ENCODE measurements around the gene TSPOAP1.
A peak's percentile ranks its signal among the peaks of the same experiment; 100 is the strongest.

Gene TSPOAP1

DNA sequence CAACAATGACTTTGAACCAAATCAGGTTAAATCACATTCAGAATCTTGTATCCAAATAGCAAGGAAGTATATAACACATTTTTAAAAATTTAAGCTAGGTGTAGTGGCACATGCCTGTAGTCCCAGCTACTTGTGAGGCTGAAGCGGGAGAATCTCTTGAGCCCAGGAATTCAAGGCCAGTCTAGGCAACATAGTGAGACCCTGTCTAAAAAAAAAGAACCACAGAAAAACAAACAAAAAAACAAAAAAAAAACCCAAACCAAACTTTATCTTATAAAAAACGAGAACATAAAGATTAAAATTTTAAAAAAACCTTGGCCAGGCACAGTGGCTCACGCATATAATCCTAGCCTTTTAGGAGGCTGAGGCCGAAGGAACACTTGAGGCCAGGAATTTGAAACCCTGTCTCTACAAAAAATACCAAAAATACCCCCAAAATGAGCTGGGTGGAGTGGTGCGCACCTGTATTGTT lies 11.8 kb upstream of the TSPOAP1 start:
- DNase-seq (ENCODE audit: low spot score): no peak

GRCh38 chr17:58339755-58340404 lies 11.3 kb upstream of the TSPOAP1 start:
- peak; percentile 67 for DNase-seq (ENCODE audit: low spot score)

DNA sequence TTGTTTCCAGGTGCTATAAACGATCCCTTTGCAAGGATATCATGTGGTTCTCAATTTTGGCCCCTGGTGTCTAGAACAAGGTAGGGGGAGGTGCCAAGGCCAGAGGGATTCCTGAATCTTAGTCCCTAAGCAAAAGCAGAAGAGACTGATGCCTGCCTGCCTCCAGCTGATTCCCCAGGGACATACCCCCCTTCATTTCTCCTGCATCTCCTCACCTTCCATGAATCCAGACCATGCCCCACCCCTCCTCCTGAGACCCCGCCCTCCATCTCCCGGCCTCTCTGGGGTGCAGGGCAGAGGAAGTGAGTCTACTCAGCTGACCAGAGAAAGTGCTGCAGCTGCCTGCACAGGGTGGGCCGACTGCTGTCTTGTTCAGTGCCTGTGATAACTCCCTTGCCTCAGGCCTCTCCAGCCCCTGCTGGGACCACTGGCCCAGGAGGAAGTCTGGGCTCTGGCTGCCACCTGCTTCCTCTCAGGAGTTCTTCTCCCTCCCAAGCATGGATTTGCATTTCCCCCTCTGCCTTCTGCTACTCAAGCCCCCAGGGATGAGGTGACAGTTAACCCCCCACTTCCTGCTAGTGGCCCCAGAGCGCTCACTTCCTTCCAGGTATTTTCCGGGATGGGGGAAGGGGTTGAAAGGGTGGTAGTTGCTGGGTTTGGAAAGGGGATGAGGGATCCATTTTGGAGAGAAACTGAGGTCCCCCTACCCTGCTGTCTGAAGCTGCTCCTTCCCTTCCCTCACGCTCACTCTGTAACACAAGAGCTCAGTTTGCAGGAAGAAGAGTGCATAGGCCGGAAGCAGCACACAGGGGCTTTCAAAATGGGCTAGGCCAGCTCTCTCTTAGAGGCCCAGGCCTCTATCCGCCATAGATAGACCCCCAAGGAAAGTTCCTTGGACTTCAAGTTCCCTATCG lies 10.5 kb upstream of the TSPOAP1 start:
- peak; percentile 93 for DNase-seq (ENCODE audit: low spot score)

DNA sequence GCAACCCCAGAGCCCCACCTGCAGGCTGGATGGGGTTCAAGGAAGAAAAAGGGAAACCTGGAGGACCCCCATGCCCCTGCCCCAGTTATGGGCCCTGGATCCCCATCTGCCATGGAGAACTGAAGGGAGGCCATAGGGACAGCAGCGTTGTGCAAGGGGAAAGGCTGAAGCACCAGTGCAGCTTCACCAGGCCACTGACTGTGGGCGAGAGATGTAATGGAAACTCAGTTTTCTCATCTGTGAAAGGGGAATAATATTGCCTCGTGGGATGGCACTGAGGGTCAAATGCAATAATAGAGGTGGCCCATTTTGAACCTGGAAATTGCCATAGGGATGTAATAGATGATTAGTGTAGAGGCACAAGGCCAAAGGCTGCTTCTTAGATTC lies 9.9 kb upstream of the TSPOAP1 start:
- DNase-seq (ENCODE audit: low spot score): peak; percentile 57

GRCh38 chr17:58337600-58338453 lies 9.2 kb upstream of the TSPOAP1 start:
- peak; percentile 98 for DNase-seq (ENCODE audit: low spot score)

DNA sequence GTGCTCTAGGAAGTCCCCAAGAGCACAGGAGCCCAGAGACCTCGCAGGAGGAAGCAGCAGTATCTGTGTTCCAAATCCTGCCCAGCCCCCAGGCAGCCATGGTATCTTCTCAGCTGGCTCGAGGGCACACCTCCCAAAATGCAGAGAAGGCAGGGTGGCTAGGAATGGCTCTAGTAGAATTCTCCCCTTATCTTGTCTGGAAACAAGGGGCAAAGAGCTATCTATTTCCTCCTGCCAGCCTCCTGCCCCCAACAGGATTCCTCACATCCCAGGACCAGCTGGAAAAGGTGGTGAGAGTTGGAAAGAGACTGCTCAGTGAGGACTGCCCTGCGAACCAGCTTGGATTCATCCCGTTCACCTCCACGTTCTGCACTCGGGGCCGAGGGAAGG lies 8.6 kb upstream of the TSPOAP1 start:
- peak; percentile 73 for DNase-seq (ENCODE audit: low spot score)

DNA sequence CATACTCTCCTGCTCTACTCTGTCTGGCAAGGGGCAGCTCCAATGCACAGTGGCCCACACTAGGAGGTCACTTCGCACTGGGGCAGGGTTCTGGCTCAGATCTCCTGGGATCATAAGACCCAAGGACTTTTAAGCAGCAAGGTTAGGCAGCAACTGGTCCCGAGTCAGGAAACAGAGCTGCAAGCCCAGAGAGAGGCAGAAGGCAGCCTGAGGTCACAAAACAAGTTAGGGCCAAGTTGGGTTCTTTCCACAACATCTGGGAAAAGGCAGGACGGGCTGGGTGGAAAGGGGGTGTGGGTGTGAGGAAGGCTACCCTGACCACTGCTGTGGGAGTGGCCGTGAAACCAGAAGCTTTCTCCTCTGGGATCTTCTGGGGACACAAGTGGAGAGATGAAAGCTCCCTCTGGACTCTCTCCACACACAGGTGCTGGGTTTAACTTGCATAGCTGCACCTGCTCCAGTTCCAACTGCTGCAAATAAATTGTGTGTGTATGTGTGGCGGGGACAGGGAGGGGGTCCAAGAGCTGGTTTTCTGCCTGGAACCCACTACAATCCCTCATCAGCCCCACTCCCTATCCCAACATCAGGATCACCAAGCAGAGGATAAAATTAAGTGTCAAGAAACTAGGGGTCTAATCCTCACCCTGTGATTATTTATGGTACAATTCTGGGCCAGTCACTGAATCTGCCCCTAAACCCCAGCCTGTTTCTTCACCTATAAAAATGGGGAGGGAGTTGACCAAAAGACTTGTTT lies 8.0 kb upstream of the TSPOAP1 start:
- peak; percentile 45 for DNase-seq (ENCODE audit: low spot score)

DNA sequence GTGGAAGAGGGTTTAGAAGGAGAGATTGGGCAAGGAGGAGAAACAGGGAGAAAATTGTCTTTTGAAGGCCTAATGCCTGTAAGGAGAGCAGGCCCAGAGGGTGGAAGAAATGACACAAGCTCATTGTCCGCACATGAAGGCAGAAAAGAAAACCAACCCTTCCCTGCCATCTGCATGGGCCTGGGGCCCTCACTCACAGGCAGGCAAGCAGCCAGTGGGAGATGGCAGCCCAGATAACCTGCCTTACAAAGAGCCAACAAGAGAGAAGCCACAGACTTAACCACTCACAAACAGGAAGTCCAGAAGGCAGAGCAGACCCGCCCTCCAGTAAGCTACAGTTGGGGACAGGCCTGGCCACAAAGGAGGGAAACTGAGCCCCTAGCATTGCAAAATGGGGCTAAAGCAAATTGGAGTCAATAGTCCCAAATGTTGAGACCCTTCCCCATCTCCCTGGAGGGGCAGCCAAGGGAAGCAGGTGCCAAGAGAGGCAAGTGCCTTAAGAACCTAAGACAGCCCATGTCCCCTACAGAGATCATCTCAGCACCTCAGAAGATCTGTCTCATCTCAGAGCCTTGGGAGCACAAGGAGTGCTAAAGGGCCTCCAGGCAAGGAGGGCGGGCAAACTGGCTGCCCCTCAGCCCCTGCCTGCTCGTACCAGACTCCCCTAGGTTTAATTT lies 7.3 kb upstream of the TSPOAP1 start:
- DNase-seq (ENCODE audit: low spot score): peak; percentile 93

- DNase-seq (ENCODE audit: low spot score): peak; percentile 80
These were observed 6.6 kb upstream of the TSPOAP1 start for GRCh38 chr17:58335061-58335731.

DNA sequence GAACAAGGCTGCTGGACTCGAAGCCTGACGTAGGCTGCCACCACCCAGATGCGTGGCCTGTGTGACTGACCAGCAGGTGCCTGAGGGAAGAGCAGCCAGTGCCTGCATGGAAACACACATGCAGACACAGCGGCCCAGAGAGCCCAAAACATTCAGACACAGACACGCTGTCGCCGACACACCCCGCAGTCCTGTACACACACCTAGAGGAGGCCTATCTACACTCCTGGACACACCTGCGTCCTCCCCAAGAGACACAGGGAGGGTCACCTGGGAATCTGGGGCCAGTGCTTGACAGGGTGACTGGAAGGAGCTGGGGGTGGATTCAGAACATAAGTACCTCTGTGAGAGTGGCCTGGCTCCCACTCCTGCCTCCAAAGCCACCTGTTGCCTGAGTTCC lies 6.1 kb upstream of the TSPOAP1 start:
- DNase-seq (ENCODE audit: low spot score): peak; percentile 35

GRCh38 chr17:58334256-58334655 lies 5.7 kb upstream of the TSPOAP1 start:
- no peak for DNase-seq (ENCODE audit: low spot score)

- peak; percentile 48 for DNase-seq (ENCODE audit: low spot score)
These were observed 5.2 kb upstream of the TSPOAP1 start for GRCh38 chr17:58333736-58334207.

- DNase-seq (ENCODE audit: low spot score): peak; percentile 84
These were observed 4.5 kb upstream of the TSPOAP1 start for GRCh38 chr17:58332778-58333735.

DNA sequence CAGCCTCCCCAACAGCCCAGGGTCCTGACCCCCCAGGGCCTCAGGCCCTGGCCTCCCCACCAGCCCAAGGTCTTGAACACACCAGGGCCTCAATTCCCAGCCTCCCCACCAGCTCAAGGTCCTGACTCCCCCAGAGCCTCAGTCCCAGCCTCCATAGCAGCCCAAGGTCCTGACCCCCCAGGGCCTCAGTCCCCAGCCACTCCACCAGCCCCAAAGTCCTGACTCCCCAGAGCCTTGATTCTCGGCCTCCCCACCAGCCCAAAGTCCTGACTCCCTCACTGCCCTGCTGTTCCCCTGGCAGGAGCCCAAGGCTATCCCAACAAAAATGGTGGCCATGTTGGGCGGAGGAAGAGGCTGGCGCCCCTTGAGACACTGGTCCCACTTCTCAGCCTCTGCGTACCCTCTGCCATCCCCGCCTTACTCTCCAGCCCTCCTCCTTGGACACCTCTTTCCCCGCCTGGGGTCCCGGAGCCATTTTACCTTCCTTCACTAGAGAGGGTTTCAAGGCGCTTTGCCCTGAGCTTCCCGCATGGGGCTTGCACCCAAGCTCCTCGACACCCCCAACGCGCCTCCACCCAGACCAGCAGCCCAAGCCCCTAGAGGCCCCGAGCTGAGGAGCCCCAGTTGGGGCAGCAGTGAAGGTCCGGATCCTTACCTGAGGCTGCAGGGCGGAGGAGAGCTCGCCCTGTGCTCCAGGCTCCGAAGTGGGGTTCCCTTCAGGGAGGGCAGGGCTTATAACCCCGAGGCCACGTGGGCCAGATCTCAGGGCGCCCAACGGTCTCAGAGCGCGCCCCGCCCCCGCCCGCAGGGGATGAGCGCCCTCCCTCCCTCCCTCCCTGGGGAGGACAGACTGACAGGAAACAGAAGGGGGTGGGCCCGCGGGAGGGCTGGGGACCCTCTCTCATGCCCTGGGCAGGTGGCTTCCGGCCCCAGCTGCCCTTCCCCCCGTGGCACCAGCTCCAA lies 3.5 kb upstream of the TSPOAP1 start:
- DNase-seq (ENCODE audit: low spot score): peak; percentile 96

DNA sequence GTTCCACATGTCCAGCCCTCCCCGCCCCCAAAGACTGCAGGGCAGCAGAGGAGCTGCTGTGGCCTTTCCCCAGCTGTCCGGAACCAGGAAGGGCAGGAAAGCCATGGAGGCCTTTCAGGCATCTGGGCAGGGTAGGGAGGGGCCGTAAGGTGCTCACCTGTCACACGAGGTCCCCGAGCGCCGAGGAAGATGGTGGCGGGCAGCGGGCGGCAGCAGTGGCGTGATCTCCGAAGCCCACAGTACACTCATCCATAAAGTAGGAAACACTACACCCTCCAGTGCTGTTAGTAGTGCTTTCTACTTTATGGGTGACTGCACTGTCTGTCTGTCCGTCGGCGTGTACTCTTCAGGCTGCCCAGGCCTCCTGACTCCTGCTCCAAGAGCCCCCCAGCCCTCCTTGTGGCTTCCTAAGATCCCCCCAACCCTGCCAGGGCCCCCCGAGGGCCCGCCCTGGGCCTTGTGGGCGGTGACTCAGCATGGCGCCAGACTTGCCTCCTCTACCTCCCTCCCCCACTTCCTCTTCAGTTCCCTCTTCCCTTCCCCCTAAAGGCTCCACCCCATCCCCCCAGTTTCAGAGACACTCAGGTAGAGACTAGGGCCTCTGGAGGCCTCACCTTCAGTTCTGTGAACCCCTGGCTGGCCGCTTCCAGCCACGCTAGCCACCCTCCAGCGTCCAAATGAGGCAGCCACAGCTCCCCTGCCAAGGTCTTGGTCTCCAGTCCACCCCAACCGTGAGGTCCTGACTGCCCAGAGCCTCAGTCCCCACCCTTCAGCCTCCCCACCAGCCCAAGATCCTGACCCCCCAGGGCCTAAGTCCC lies 2.6 kb upstream of the TSPOAP1 start:
- DNase-seq (ENCODE audit: low spot score): peak; percentile 82

GRCh38 chr17:58330538-58330996 lies 2.0 kb upstream of the TSPOAP1 start:
- DNase-seq (ENCODE audit: low spot score): peak; percentile 80

Data from activated CD4-positive, alpha-beta T cell treated with anti-CD3 and anti-CD28 coated beads, Interleukin-2, Interleukin-4, amounts not matched to agents 100 ng/mL and 50 ng/mL, durations not matched to agents 16 hours and 8 hours (primary cell).